AG10803 (cell line): ENCODE data around the gene ZNF853.

ENCODE experiments used
- DNase-seq: peaks from one replicate; pipeline ENCODE4 v3.0.0; 2010; ENCODE audit warnings: low read depth
- H3K4me3 ChIP-seq: 2 replicates; pipeline ENCODE4 v1.5.1; 2011; ENCODE audit warnings: mild to moderate bottlenecking, low read length, control low read depth
- TF ChIP-seq, protein P1 (sequence below): conservative IDR thresholded peaks from 2 replicates; pipeline ENCODE4 v1.5.1; 2011; ENCODE audit warnings: mild to moderate bottlenecking, low read length, control low read depth, inconsistent platforms

ZNF853 gene

DNA sequence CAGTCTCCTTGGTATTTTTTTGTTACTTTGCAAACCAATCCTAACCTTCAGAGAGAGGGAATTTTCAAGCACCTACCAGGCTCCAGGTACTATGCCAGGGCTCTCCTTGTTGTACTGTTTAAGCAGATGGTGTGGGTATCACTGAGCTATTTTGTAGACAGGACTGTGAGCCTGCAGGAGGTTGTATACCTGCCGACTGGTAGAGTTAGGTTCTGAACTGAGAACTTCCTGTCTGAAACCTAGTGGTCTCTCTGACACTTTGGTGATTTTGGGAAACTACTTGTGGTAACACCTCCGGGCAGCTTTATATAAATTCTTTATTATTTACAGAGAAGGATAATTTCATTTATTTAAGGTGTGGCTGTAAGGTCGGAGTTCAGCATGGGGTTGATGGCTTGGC lies 4.6 kb downstream of the ZNF853 start:
- no peak overlapping the region for H3K4me3 ChIP-seq
- DNase-seq = no peak
- TF ChIP-seq, protein P1, sequence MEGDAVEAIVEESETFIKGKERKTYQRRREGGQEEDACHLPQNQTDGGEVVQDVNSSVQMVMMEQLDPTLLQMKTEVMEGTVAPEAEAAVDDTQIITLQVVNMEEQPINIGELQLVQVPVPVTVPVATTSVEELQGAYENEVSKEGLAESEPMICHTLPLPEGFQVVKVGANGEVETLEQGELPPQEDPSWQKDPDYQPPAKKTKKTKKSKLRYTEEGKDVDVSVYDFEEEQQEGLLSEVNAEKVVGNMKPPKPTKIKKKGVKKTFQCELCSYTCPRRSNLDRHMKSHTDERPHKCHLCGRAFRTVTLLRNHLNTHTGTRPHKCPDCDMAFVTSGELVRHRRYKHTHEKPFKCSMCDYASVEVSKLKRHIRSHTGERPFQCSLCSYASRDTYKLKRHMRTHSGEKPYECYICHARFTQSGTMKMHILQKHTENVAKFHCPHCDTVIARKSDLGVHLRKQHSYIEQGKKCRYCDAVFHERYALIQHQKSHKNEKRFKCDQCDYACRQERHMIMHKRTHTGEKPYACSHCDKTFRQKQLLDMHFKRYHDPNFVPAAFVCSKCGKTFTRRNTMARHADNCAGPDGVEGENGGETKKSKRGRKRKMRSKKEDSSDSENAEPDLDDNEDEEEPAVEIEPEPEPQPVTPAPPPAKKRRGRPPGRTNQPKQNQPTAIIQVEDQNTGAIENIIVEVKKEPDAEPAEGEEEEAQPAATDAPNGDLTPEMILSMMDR = no peak

GRCh38 chr7:6621195-6622133 lies 6.1 kb downstream of the ZNF853 start:
- H3K4me3 ChIP-seq = no peak overlapping the region
- TF ChIP-seq, protein P1 = no peak
- DNase-seq = no peak

DNA sequence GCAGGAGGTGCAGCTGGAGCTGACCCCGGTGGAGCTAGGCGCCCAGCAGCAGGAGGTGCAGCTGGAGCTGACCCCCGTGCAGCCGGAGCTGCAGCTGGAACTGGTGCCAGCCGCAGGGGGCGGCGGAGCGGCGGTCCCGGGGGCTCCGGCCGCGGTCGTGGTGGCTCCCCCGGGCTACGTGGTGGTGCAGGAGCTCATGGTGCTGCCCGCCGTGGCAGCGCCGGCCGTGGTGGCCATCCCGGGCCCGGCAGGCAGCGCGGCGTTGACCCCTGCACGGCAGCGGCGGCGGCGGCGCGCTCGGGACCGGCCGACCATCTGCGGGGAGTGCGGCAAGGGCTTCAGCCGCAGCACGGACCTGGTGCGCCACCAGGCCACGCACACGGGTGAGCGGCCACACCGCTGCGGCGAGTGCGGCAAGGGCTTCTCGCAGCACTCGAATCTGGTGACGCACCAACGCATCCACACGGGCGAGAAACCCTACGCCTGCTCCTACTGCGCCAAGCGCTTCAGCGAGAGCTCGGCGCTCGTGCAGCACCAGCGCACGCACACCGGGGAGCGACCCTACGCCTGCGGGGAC lies 6.8 kb downstream of the ZNF853 start:
- TF ChIP-seq, protein P1 = no peak
- DNase-seq = no peak
- no peak overlapping the region for H3K4me3 ChIP-seq

GRCh38 chr7:6623589-6624245 lies 8.3 kb downstream of the ZNF853 start:
- DNase-seq = no peak
- TF ChIP-seq, protein P1 = no peak
- H3K4me3 ChIP-seq = no peak overlapping the region

GRCh38 chr7:6624246-6624611 lies 8.8 kb downstream of the ZNF853 start:
- TF ChIP-seq, protein P1 = no peak
- no peak for DNase-seq
- H3K4me3 ChIP-seq = no peak overlapping the region

- no peak overlapping the region for H3K4me3 ChIP-seq
- DNase-seq = no peak
- TF ChIP-seq, protein P1 = no peak
Measured at GRCh38 chr7:6628045-6628444, 12.6 kb downstream of the ZNF853 start.
